Central memory CD4-positive, alpha-beta T cell (primary cell): ENCODE results near the gene OR4K14.
"Not testable (repeated sequence)": the region's sequence is repeated elsewhere in the genome, so short reads cannot be mapped to it uniquely, and the experiment has no call there.

Experiments
- DNase-seq: peaks from one replicate; pipeline ENCODE4 v3.0.0; 2022
- total RNA-seq, 3 experiments: gene quantifications; one replicate each; lab custom pipeline; 2026; lab: John Stamatoyannopoulos, UW

Gene OR4K14
- total RNA-seq = 0 to 0.19 (median 0) reads per million in 3 experiments

GRCh38 chr14:20019257-20019865 is at the start of gene OR4K14:
Gene OR4K14, minus strand, starts transcription at chr14:20019307. Its CDS starts 4,114 bp downstream, at chr14:20015193.
- no peak for DNase-seq

- no peak for DNase-seq
These were observed 40.6 kb upstream of the OR4K14 start, which contains the start of gene OR4L1 for GRCh38 chr14:20059745-20060144. Gene OR4L1, plus strand, starts transcription at chr14:20060045. Its CDS starts 0 bp downstream, at chr14:20060045.

- no peak for DNase-seq
These were observed 29.1 kb upstream of the OR4K14 start for GRCh38 chr14:20048202-20048601.

GRCh38 chr14:20044243-20044642 is 25.1 kb upstream of the OR4K14 start:
- DNase-seq = no peak

- no peak for DNase-seq
These were observed 16.8 kb upstream of the OR4K14 start, which contains the start of gene OR4K13 for GRCh38 chr14:20035938-20036337. Gene OR4K13, minus strand, starts transcription at chr14:20036038. Its CDS starts 1,280 bp downstream, at chr14:20034758.

GRCh38 chr14:20035449-20035848 is 16.3 kb upstream of the OR4K14 start:
- no peak for DNase-seq

- no peak for DNase-seq
These were observed 12.0 kb upstream of the OR4K14 start for GRCh38 chr14:20031058-20031457.

- no peak for DNase-seq
These were observed 11.0 kb downstream of the OR4K14 start for GRCh38 chr14:20008156-20008555.

GRCh38 chr14:20002319-20002718 is 16.8 kb downstream of the OR4K14 start:
- no peak for DNase-seq

GRCh38 chr14:20001863-20002262 is 17.2 kb downstream of the OR4K14 start, which contains the start of gene OR4Q2:
Gene OR4Q2, plus strand, starts transcription at chr14:20002163.
- no peak for DNase-seq

- no peak for DNase-seq
These were observed 25.7 kb downstream of the OR4K14 start for GRCh38 chr14:19993438-19993837.

- no peak for DNase-seq
These were observed 43.8 kb downstream of the OR4K14 start, which contains the start of gene OR4K15 for GRCh38 chr14:19975291-19975690. Gene OR4K15, plus strand, starts transcription at chr14:19975591. Its CDS starts 0 bp downstream, at chr14:19975591.

GRCh38 chr14:19974844-19975243 is 44.3 kb downstream of the OR4K14 start:
- DNase-seq = peak; percentile 63

GRCh38 chr14:19969735-19970134 is 49.4 kb downstream of the OR4K14 start:
- DNase-seq = not testable (repeated sequence)
